NCI-H2107 (cell line): ENCODE results near the gene ADGRV1.
"Not testable (repeated sequence)": the region's sequence is repeated elsewhere in the genome, so short reads cannot be mapped to it uniquely, and the experiment has no call there.

Experiments
- DNase-seq: peaks from one replicate; lab custom pipeline; 2025; lab: John Stamatoyannopoulos, UW

The ADGRV1 gene

DNA sequence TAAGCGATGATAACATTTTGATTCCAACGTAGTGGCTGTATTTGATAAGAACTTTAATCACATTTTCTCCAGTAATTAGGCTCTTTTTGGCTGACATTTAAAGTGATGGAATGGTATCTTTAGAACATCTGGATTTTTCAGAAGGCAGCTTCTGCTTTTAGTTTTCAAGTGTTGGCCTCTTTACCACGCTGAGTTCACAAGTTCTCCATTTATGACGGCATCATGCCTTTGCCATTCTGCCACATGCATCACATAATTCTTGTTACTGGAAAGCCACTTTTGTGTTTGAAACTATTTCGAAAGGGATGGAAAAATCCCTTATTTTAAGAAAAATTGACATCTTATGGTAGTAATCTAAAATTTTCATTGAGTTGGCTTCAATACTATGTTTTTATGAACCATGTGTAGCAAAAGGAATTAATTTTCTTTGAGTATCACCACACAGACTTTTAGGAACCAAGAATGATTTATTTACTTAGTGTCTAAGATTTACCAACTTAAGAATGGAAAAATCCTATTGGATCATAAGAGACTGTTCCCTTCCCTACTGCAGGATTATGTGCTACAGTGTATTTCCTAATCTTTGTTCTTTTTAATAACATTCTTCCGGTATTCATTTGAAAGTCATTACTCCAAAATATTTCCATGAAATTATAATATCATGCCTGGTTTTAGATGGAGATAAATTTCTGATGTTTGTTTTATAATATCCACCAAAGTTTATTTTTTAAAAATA, 344.2 kb downstream of the ADGRV1 start:
- DNase-seq, result no peak

DNA sequence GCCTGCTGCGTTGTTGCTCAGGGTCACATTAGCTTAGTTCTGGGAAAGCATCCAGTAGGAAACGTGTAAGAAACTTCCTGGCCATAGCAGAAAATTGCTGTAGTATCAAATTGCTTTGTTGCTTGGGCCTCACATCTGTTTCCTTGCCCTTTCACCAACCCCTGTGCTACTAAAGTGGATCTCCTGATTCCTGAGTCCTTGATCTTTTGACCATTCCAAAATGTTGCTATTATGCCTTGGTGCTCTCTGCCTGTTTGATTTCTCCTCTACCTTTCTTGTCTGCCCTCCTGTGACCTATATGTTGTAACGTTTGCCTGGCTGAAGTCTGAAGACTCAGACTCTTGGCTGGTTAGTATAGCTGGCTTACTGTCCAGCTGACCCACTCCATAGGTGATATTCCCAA, 350.5 kb downstream of the ADGRV1 start:
- DNase-seq, result no peak

DNA sequence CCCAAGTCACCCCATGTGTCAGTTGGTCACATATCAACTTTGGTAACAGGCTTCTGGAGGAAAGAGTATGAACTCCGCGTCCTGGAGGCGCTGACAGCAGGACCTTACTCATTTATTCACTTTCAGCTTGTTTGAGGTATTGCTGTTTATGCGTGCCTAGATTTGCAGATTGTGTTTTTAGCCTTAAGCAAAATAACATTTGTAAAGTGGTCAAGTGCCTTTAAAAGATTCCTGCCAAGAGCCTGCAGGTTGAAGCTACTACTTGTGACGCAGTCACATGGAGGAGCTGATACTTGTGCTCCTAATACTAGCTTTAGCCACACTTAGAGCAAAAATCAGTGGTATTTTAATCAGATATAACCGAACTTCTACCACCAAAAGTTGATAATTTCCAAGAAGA, 351.3 kb downstream of the ADGRV1 start:
- DNase-seq, result no peak

DNA sequence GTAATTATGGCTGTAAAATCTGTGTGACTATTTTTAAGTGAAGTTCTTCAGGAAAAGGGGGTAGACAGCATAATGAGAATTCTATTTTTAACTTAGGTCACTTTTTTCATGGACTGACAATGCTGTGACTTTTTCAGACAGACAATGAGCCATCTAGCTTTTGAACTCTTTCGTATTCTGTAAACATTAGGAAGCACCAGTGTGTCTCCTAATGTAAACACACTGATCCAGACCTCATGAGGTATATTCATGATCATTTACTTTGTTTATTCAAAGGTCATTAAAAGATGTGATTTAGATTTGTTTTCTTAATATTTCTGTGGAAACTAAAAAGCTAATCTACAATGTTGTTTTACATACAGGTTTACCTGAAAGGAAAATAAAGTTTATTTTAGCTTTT, 352.6 kb downstream of the ADGRV1 start:
- DNase-seq, result no peak

DNA sequence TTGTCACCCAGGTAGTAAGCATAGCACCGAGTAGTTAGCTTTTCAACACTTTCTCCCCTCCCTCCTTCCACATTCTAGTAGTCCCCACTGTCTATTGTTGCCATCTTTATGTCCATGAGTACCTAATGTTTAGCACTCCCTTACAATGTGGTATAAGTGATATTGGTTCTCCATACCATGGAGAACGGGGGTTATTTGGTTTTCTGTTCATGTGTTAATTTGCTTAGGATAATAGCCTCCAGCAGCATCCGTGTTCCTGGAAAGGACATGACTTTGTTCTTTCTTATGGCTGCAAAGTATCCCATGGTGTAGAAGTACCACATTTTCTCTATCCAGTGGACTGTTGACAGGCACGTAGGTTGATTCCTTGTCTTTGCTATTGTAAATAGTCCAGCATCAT, 353.9 kb downstream of the ADGRV1 start:
- DNase-seq, result no peak

DNA sequence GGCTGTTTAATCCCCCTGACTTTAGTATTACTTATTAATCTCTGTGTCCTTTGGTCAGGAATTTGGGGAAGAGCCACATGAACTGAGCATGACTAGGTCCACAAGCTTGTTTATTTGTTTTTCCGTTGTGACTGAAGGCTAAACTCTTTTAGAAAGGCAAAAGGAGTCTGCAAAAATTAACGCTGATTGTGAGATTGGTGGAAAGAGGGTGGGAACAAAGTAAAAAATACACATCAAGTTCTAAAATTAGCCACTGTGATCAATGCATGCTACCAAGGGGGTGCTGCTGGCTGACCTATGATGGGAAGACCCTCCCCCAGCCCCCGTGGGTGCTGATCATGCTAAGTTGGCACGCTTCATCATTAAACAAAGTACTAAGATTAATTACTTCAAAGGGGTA, 356.8 kb downstream of the ADGRV1 start:
- DNase-seq, result no peak

DNA sequence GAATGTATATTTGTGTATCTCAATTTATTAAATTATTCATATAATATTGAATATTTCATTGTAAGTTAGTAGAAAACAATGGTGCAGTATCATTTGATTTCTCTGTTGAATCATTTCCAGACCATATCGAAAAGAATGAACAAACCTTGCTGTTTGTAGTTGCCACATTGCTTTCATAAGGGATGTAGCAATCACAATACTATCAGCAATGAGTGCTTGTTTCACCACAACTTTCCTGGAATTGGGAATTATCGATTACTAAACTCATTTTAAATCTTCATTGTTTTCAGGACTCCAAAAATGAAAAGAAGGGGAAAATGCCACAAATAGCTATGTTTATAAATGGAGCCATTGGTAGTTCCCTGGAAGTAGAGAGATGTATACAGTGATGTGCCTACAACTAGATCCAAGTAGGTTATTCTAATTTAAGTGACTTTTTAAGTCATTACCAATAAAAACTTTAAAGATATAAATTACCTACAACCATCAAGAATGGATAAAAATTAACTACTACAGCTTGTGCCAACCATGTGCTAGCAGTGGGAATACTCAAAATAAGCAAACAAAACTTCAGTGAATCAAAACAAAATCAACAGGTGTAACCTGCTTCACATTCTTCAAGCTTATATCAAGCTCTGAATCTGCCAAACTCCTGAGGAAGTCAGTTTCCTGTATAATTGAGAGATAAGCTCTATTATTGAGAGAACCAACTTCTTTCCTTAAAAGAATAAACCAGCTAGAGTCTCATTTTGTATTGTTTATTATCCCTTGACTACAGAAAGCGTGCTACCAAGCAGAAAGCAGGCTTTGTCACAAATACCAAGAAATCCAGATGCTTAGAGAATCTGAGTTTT, 358.6 kb downstream of the ADGRV1 start:
- DNase-seq, result no peak

DNA sequence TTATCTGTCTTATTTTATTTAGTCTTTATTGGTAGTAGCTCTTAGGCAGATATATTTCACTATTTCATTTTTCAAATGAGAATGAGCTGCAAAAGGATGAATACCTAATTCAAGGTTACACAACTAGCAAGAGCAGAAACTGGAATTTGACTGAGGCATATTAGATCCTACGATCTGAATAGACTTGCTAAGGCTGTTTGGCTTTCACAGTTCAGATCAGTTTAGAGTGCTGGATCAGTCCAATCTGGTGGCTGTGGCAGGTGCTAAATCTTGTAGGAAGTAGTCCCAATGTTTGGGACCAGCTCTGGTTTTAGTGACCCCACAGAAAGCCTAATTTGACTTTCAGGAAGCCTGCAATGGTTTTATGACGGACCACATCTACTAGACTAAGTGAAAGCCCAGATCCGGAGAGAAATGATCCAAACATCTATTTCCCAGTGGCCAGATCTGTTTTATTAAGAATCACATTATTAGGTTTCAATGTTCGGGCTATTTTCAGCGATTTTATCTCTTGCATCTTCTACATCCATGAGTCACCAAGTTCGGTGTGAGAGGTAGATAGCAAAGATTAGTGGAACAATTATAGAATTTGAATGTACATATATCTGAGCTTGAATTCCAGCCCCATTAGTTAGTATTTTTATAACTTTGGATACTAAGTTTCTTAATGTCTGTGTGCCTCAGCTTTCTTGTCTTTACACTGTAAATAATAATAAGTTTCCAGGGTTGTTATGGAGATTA, 359.5 kb downstream of the ADGRV1 start:
- DNase-seq, result no peak

DNA sequence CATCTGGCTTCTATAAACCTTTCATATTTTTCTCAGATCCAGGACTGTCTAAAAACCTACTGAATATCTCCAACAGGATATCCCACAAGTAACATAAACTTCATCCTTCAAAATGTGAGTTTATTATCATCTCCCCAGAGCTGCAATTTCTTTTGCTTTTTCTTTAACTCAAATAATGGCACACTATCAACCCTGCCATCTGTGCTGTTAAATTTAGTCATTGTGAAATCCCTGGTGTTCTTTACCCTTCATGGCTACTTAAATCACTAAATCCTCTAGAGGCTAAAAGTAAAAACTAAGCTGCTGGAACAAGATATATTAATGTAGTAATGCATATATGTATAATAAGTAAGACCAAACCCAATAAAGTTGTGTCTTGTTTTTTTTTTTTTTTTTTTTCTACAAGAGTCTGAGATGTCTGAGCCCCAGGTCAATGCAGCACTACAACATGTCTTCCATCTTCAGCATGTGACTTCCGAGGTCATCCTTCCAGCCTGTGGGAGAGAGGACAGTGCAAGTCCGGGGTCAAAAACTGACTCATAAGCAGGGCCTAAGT, 362.9 kb downstream of the ADGRV1 start:
- no peak for DNase-seq

DNA sequence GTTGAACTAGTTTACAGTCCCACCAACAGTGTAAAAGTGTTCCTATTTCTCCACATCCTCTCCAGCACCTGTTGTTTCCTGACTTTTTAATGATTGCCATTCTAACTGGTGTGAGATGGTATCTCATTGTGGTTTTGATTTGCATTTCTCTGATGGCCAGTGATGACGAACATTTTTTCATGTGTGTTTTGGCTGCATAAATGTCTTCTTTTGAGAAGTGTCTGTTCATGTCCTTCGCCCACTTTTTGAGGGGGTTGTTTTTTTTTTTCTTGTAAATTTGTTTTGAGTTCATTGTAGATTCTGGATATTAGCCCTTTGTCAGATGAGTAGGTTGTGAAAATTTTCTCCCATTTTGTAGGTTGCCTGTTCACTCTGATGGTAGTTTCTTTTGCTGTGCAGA, 365.6 kb downstream of the ADGRV1 start:
- DNase-seq, result not testable (repeated sequence)

DNA sequence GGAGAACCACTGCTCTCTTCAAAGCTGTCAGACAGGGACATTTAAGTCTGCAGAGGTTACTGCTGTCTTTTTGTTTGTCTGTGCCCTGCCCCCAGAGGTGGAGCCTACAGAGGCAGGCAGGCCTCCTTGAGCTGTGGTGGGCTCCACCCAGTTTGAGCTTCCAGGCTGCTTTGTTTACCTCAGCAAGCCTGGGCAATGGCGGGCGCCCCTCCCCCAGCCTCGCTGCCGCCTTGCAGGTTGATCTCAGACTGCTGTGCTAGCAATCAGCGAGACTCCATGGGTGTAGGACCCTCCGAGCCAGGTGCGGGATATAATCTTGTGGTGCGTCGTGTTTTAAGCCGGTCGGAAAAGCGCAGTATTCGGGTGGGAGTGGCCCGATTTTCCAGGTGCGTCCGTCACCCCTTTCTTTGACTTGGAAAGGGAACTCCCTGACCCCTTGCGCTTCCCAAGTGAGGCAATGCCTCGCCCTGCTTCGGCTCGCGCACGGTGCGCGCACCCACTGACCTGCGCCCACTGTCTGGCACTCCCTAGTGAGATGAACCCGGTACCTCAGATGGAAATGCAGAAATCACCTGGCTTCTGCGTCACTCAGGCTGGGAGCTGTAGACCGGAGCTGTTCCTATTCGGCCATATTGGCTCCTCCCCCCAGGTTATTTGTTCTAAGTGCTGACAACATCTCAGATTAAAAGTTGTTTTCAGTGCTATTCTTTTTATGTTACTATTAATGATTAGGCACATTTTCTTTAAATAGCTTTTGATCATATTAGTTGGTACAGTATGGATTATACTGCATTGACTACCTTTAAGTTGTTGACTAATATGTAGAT, 370.6 kb downstream of the ADGRV1 start:
- not testable (repeated sequence) for DNase-seq

DNA sequence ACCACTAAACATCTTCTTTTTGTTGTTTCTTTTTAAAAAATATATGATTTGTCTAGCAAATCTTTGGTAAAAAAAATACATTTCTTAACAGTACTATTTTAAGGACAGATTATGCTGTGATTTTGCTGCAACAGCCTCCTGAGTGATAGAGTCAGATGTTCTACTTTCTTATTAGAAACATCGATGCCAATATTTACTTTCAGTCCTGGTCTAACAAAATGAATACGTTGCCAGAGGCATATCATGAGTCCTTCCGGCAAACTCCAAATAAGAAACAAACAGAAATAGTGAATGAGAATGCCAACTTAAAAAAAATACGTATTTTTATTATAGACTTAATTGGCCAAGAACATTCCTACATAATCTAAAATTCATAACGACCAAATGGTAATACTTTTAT, 371.5 kb downstream of the ADGRV1 start:
- DNase-seq, result no peak

DNA sequence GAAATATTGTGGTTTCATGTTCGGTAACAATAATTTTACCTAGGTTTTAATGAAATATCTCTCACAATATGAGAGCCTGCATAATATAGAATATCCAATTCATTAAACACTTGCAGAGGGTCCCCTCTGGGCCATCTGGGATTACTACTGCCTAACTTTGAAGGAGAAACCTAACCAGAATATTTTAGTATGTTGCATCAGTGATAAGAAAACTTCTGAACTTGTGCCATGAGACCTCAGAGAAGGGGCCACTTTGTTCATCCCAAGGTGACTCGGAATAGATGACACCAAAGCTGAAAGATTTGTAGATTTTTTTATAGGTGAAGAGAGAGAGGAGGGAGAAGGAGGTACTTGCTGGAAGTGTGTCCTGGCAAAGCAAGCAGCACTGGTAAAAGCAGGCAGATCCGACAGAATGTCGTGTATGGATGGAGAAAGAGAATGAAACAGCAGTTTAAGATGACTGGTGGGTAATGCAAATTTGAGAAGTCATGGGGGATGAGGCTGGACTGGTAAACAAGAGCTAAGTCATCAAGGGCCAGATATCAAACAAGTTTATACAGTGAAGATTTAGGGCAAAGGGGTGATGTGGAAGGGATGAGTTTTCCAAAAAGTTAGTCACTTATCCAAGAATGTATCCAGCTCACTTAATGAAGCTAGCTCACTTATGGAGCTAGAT, 372.3 kb downstream of the ADGRV1 start:
- DNase-seq, result no peak

DNA sequence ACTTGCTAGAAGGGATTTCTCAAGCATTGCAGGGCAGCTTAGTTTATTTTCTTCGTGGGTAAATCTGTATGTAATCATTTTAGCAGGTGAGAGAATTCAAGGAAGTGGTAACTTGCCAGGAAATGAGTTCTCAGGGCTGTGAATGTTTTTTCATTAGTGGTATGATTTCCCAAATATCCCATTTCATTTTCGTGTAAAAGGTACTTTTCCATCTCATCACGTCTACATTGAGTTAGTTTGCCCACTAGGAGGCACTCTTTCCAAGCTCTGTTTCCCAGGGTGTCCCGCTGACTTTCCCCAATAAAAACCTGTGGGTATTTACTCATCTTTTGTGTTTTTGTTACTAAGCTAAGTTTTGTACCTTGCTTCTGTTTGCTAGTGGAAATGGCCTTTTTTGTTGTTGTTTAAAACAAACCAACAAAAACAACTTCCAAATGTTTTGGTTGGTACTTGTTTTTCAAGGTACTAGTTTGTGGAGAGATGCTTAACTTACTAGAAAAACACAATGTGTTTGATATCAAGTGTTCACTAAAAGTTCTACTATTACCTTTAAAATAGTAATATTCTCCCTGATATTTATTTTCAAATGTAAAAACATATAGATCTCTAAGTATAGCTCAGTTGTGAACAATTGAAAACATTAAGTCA, 373.6 kb downstream of the ADGRV1 start:
- DNase-seq, result no peak

DNA sequence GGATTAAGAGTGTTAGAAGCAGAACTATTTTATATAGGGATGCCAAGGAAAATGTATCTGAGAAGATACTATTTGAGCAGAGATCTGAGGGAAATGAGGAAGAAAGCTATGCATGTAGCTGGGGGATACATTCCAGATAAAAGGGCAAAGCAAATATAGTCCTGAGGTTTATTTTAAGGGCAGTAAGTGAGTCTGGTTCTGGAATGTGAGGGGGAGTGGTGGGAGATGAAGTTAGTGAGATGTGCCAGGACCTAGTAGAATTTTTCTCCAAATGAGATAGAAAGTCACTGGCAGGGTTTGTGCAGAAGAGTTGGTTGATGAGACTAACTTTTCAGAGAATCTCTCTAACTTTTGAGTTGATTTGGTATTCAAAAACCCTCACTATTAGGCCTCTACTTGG, 374.7 kb downstream of the ADGRV1 start:
- DNase-seq, result no peak

DNA sequence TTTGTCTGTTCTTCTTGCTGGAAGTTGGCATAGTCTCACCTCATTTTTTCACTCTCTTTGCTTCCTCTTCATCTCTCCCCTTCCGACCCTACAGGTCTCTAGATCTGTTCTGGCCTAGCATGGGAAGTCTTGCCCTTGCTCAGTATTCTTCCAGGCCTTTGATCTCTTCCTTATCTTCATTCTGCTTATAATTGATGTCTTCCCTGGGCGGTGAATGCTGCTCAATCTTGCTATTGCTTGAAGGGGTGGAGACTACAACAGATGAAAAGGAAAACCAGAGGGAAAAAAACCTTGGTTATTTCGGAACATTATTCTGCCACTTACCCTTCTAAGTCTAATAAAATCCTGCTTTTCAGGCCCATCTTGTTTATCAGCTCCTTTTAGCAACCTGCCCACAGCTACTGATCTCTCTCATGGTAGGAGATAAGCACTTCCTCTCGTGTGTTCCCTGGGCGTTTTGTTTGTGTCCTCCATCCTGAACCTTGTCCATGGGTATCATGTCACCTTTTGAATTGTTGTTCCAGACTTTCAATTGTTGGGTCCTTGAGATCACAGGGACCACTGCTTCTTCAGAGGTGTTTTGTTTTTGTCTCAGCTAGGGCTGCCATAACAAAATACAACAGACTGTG, 375.6 kb downstream of the ADGRV1 start:
- DNase-seq, result no peak

DNA sequence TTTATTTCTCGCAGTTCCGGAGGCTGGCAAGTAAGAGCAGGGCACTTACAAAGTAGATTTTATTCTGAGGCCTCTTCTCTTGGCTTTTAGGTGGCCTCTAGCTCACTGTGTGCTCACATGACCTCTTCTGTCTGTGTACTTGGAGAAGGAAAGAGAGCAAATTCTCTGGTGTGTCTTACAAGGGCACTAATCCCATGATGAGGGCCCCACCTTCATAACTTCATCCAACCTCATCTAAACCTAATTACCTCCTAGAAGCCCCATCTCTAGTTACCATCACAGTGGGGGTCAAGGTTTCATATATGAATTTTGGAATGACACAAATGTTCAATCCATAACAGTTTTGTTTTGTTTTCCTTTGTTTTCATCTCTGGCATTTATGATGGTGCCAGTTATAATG, 376.1 kb downstream of the ADGRV1 start:
- no peak for DNase-seq

DNA sequence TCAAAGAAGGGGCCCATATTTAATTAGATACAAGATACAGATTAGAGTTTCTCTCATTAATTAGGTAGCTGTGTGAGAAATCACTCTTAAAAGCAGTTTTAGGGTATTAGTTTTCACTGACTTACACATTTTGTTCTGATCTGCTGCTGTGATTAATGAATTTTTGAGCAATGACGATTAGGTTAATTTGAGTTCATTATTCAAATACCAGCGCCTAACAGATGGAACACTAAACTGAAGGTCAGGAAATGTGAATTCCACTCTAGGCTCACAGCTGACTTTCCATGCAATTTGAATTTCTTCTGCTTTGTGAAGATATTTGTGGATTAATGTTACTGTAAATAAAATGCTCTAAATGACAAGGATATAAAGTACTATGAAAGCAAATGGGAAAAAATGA, 380.6 kb downstream of the ADGRV1 start:
- no peak for DNase-seq

DNA sequence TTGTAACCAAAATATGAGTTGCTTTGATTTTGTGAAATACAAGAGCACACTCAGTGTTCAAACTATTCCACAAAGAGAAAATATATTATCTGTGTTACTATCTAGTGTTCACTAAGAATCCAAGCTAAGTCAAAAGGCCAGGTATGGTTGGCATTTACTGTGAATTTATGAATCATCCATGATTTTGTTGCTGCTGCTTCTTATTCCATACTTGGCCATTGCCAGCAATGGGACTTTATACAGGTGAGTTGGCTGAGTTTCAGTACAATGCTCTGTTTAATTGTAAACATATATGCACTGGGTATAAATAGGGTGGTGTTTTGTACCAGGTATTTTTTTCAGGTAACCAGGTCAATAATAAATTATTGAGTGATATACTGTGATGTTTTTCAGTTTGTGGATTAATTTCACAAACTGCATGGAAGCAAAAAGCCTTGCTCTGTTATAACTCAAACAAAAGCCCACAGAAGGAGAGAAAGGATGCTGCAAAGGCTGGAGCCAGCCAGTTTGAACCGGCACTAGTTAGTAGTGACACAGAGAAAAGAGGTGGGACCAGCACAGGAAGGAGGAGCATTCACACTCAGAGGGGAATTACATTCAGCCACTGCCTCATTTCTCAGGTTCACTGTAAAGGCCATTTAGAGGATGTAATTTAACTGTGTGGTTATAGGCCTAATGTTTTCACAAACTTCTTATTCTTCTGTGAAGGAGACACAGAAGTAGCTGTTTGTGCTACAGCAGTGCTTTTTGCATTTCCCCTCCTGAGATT, 381.8 kb downstream of the ADGRV1 start:
- peak; percentile 6 for DNase-seq
